GM19043 (cell line): ENCODE results near the gene PNRC2.
"Not testable (repeated sequence)": the region's sequence is repeated elsewhere in the genome, so short reads cannot be mapped to it uniquely, and the experiment has no call there.

Source experiments
- ATAC-seq: cut with Tn5 transposase; IDR thresholded peaks from one replicate; pipeline ENCODE4 v1.9.1; 2021; ENCODE audit warnings: low read depth; ENCODE audit not compliant: unreplicated experiment

PNRC2 gene

GRCh38 chr1:23984417-23985186, 25.0 kb downstream of the PNRC2 start:
- ATAC-seq, result no peak

GRCh38 chr1:23987038-23987437, 27.4 kb downstream of the PNRC2 start:
- not testable (repeated sequence) for ATAC-seq

- no peak for ATAC-seq
Measured at GRCh38 chr1:23989263-23989662, 29.6 kb downstream of the PNRC2 start.

- not testable (repeated sequence) for ATAC-seq
Measured at GRCh38 chr1:23992011-23992410, 32.4 kb downstream of the PNRC2 start.

- no peak for ATAC-seq
Measured at GRCh38 chr1:23995431-23995837, 35.8 kb downstream of the PNRC2 start.

- no peak for ATAC-seq
Measured at GRCh38 chr1:23996700-23997229, 37.1 kb downstream of the PNRC2 start.

GRCh38 chr1:23997812-23998211, 38.2 kb downstream of the PNRC2 start:
- ATAC-seq, result no peak

GRCh38 chr1:23999156-23999671, 39.6 kb downstream of the PNRC2 start:
- no peak for ATAC-seq

GRCh38 chr1:24002695-24003094, 43.1 kb downstream of the PNRC2 start:
- no peak for ATAC-seq

- no peak for ATAC-seq
Measured at GRCh38 chr1:24003331-24003972, 43.8 kb downstream of the PNRC2 start.

- no peak for ATAC-seq
Measured at GRCh38 chr1:24004132-24004531, 44.5 kb downstream of the PNRC2 start.

GRCh38 chr1:24005163-24005562, 45.5 kb downstream of the PNRC2 start:
- ATAC-seq, result no peak

GRCh38 chr1:24007079-24007478, 47.5 kb downstream of the PNRC2 start:
- no peak for ATAC-seq

GRCh38 chr1:24008574-24009184, 49.1 kb downstream of the PNRC2 start:
- not testable (repeated sequence) for ATAC-seq

GRCh38 chr1:24009406-24009805, 49.8 kb downstream of the PNRC2 start:
- no peak for ATAC-seq

- no peak for ATAC-seq
Measured at GRCh38 chr1:24010650-24011049, 51.0 kb downstream of the PNRC2 start.

GRCh38 chr1:24012878-24013277, 53.2 kb downstream of the PNRC2 start:
- ATAC-seq, result not testable (repeated sequence)
